ENCODE measurements around the gene IFI30. TPM values are rescaled to one million over a fixed set of nuclear protein-coding genes. Genes with fewer than 3 reads are reported as not detected.

The IFI30 gene
- total and polyA plus RNA-seq, 2 donors (not counting 3 experiments of a cell fraction or from before 2014, with no cell fraction given), result 1.1 to 1.6 TPM

GRCh38 chr19:18147396-18147795 lies 26.2 kb upstream of the IFI30 start:
- Histone ChIP-seq H4K20me1 (replicated peaks; ENCODE audit: control insufficient read depth, extremely low read depth, insufficient read depth, low read length) (no peaks in the 10 kb centered on the region), H2AFZ (ENCODE audit: low read depth, low read length) (no peak overlapping the region), H3K27ac (ENCODE audit: insufficient read depth, low read depth, low read length) (no peak overlapping the region), H3K4me1 (ENCODE audit: control insufficient read depth, extremely low read depth, insufficient read depth, low read length) (peaks cover 5% of the 10 kb centered on the region), H3K36me3 (ENCODE audit: control insufficient read depth in 2 of 2, extremely low read depth in 1 of 2, insufficient read depth in 2 of 2, low read length in 2 of 2) (no peaks in the 10 kb centered on the region), H3K79me2 (ENCODE audit: control insufficient read depth, insufficient read depth, low read length) (no peaks in the 10 kb centered on the region), H3K9me1 (replicated peaks; ENCODE audit: control insufficient read depth, extremely low read depth, insufficient read depth, low read length) (no peaks in the 10 kb centered on the region), H3K4me3 (replicated peaks in 1 of 3; ENCODE audit: insufficient read depth in 1 of 3, low read depth in 1 of 3, low read length in 3 of 3) (no peak overlapping the region), H3K4me2 (ENCODE audit: insufficient read depth, low read length) (no peak overlapping the region), H3K27me3 (ENCODE audit: control insufficient read depth in 2 of 2, insufficient read depth in 2 of 2, low read length in 2 of 2) (no peaks in the 10 kb centered on the region), H3K9ac (replicated peaks; ENCODE audit: extremely low read depth, insufficient read depth, low read length) (no peak overlapping the region), H3K9me3 (replicated peaks; ENCODE audit: control insufficient read depth, insufficient read depth, low read length) (no peaks in the 10 kb centered on the region)
- ChIA-PET POLR2A (no interaction called here), CTCF (no interaction called here)
- no peak for DNase-seq (ENCODE audit: low read depth, low spot score)
- intact Hi-C loops (cut with micrococcal nuclease) (no loop called here), dilution Hi-C loops (cut with MboI; ENCODE audit: extremely low pct_ligation_motif_present, low sequenced_read_pairs) (no loop called here)
- TF ChIP-seq POLR2A (IDR thresholded peaks at IDR 0.05; ENCODE audit: low read depth, low read length) (no peak), FOS (IDR thresholded peaks at IDR 0.05; ENCODE audit: borderline replicate concordance, insufficient read depth, low read length) (no peak), POLR2AphosphoS5 (IDR thresholded peaks at IDR 0.05; ENCODE audit: insufficient read depth, low read depth, low read length) (no peak), CTCF (IDR thresholded peaks at IDR 0.05; ENCODE audit: extremely low read depth in 1 of 2, insufficient read depth in 1 of 2, low read depth in 1 of 2, low read length in 2 of 2) (no peak), GATA2 (IDR thresholded peaks at IDR 0.05; ENCODE audit: insufficient read depth, insufficient read length, low read depth, low read length) (no peak), EZH2 (IDR thresholded peaks at IDR 0.05; ENCODE audit: borderline replicate concordance, low read depth, low read length, severe bottlenecking) (no peak), JUN (IDR thresholded peaks at IDR 0.05; ENCODE audit: borderline replicate concordance, insufficient read depth, insufficient read length, low read depth) (no peak), MYC (IDR thresholded peaks at IDR 0.05; ENCODE audit: low read depth, low read length) (no peak)
- TF ChIP-seq, protein P1, sequence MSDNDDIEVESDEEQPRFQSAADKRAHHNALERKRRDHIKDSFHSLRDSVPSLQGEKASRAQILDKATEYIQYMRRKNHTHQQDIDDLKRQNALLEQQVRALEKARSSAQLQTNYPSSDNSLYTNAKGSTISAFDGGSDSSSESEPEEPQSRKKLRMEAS (IDR thresholded peaks at IDR 0.05; ENCODE audit: insufficient read depth, insufficient read length), result no peak
- BruUV-seq (replicated peaks), result no TSS peak
- no peak for FAIRE-seq

Data from endothelial cell of umbilical vein (primary cell).